ENCODE data around the gene GUK1. TPM values are rescaled to one million over a fixed set of nuclear protein-coding genes. Genes with fewer than 3 reads are reported as not detected.

GUK1 gene
- total RNA-seq, 2 donors from 2014 or later = 110 to 112 TPM

DNA sequence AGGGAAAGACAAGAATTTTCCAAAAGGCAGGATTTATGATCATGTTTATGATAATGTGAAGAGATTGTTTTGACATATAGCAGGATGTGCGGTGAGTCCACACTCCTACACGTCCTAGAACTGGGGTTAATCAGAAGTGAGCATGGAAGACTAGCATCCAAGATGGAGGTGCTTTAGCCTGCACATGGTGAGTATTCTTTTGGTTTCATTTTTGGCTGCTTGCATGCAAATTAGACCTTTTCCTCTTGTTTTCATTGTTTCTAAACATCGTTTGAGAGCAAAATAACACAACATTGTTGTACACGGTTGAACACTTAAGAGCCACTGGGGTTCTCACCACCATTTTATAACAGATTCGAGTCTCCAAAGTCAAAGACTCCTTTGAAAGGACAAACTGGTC is 14.9 kb upstream of the GUK1 start:
- DNase-seq = no peak
- H3K9me3 Mint-ChIP-seq = peaks cover 15% of the 10 kb centered on the region
- no peaks in the 10 kb centered on the region for H3K36me3 Mint-ChIP-seq (ENCODE audit: low read depth)
- 88 to 90% methylated on average over 5 of the region's 5 CpGs for WGBS, 2 experiments (ENCODE audit: insufficient coverage in 1 of 2, insufficient read length in 1 of 2)
- Histone ChIP-seq H3K36me3 (ENCODE audit: control insufficient read depth, insufficient read depth, low read length) (no peaks in the 10 kb centered on the region), H3K4me3 (ENCODE audit: low read length) (no peak overlapping the region), H3K27ac (ENCODE audit: low read depth, low read length) (no peak overlapping the region), H3K4me1 (ENCODE audit: control insufficient read depth, insufficient read depth, low read length) (peaks cover 26% of the 10 kb centered on the region), H3K9me3 (ENCODE audit: control insufficient read depth, low read length) (peaks cover 26% of the 10 kb centered on the region), H3K9ac (ENCODE audit: extremely low read depth, low read length, poor library complexity, severe bottlenecking) (no peak overlapping the region), H3K27me3 (ENCODE audit: control insufficient read depth, insufficient read depth, low read length, poor library complexity, severe bottlenecking) (no peaks in the 10 kb centered on the region)
- H3K27me3 Mint-ChIP-seq (ENCODE audit: insufficient read depth) = peaks cover 37% of the 10 kb centered on the region
- peaks cover 45% of the 10 kb centered on the region for H3K4me1 Mint-ChIP-seq
- no peak overlapping the region for H3K4me3 Mint-ChIP-seq
- TF ChIP-seq, protein P1, sequence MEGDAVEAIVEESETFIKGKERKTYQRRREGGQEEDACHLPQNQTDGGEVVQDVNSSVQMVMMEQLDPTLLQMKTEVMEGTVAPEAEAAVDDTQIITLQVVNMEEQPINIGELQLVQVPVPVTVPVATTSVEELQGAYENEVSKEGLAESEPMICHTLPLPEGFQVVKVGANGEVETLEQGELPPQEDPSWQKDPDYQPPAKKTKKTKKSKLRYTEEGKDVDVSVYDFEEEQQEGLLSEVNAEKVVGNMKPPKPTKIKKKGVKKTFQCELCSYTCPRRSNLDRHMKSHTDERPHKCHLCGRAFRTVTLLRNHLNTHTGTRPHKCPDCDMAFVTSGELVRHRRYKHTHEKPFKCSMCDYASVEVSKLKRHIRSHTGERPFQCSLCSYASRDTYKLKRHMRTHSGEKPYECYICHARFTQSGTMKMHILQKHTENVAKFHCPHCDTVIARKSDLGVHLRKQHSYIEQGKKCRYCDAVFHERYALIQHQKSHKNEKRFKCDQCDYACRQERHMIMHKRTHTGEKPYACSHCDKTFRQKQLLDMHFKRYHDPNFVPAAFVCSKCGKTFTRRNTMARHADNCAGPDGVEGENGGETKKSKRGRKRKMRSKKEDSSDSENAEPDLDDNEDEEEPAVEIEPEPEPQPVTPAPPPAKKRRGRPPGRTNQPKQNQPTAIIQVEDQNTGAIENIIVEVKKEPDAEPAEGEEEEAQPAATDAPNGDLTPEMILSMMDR (conservative IDR thresholded peaks at IDR 0.05) = no peak
- no peak overlapping the region for H3K27ac Mint-ChIP-seq

DNA sequence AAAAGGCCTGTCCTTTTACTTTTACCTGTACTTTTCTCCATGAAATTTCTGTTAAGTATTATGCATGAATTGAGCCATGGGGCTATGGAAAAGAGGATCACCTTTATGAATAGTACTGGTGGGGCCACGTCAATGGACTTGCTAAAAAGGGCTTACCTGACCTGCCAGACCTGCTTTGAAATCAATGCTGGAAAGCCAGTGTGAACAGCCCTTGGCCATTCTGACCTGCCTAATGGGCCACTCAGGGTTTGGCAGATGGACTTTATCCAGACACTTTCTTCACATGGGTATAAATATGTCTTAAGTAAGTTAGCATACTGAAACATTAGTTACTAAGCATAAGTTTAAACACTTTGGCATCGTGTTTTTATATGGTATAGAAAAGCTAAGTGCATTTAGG is 8.3 kb upstream of the GUK1 start:
- no peaks in the 10 kb centered on the region for H3K9me3 Mint-ChIP-seq
- no peaks in the 10 kb centered on the region for H3K9me3 ChIP-seq (ENCODE audit: control insufficient read depth, low read length)
- H3K4me3 ChIP-seq (ENCODE audit: low read length) = peak overlapping the region; percentile 70
- peaks cover 67% of the 10 kb centered on the region for H3K27me3 Mint-ChIP-seq (ENCODE audit: insufficient read depth)
- no peak for DNase-seq
- H3K27me3 ChIP-seq (ENCODE audit: control insufficient read depth, insufficient read depth, low read length, poor library complexity, severe bottlenecking) = peaks cover 40% of the 10 kb centered on the region
- H3K36me3 Mint-ChIP-seq (ENCODE audit: low read depth) = no peaks in the 10 kb centered on the region
- WGBS, 2 experiments (ENCODE audit: insufficient coverage in 1 of 2, insufficient read length in 1 of 2) = 73 to 84% methylated on average over 1 to 2 of the region's 2 CpGs
- H3K27ac ChIP-seq (ENCODE audit: low read depth, low read length) = no peak overlapping the region
- TF ChIP-seq, protein P1 (conservative IDR thresholded peaks at IDR 0.05) = no peak
- peaks cover 2% of the 10 kb centered on the region for H3K4me1 ChIP-seq (ENCODE audit: control insufficient read depth, insufficient read depth, low read length)
- H3K4me3 Mint-ChIP-seq = peak overlapping the region; percentile 70
- no peak overlapping the region for H3K27ac Mint-ChIP-seq
- H3K9ac ChIP-seq (ENCODE audit: extremely low read depth, low read length, poor library complexity, severe bottlenecking) = no peak overlapping the region
- H3K36me3 ChIP-seq (ENCODE audit: control insufficient read depth, insufficient read depth, low read length) = no peaks in the 10 kb centered on the region
- H3K4me1 Mint-ChIP-seq = peaks cover 21% of the 10 kb centered on the region

DNA sequence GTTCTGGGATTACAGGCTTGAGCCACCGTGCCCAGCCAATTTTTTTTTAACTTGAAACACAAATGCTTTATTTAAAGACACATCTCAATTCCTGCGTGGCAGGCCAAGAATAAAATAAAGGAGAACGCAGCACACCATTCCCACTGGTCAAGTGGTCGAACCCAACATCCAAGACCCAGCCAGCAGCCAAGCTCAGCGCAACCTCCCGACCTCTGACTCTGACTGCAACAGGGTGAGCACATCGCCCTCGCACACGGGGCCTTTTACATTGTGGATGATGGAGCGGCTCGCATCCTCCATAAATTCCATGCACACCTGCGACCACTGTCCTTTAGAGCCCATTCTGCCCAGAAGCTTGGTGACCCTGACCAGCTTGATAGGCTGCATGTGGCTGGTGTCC is 5.5 kb upstream of the GUK1 start:
- Mint-ChIP-seq H3K27me3 (ENCODE audit: insufficient read depth) (peaks cover 73% of the 10 kb centered on the region), H3K9me3 (no peaks in the 10 kb centered on the region), H3K4me1 (peaks cover 9% of the 10 kb centered on the region), H3K4me3 (no peak overlapping the region), H3K36me3 (ENCODE audit: low read depth) (no peaks in the 10 kb centered on the region), H3K27ac (no peak overlapping the region)
- Histone ChIP-seq H3K9ac (ENCODE audit: extremely low read depth, low read length, poor library complexity, severe bottlenecking) (no peak overlapping the region), H3K4me3 (ENCODE audit: low read length) (no peak overlapping the region), H3K36me3 (ENCODE audit: control insufficient read depth, insufficient read depth, low read length) (no peaks in the 10 kb centered on the region), H3K27me3 (ENCODE audit: control insufficient read depth, insufficient read depth, low read length, poor library complexity, severe bottlenecking) (peaks cover 61% of the 10 kb centered on the region), H3K9me3 (ENCODE audit: control insufficient read depth, low read length) (no peaks in the 10 kb centered on the region), H3K27ac (ENCODE audit: low read depth, low read length) (no peak overlapping the region), H3K4me1 (ENCODE audit: control insufficient read depth, insufficient read depth, low read length) (no peaks in the 10 kb centered on the region)
- 88 to 90% methylated on average over 9 to 12 of the region's 12 CpGs for WGBS, 2 experiments (ENCODE audit: insufficient coverage in 1 of 2, insufficient read length in 1 of 2)
- no peak for DNase-seq
- TF ChIP-seq, protein P1 (conservative IDR thresholded peaks at IDR 0.05) = no peak

Measured in endodermal cell (in vitro differentiated cells).